ENCODE measurements around the gene CPNE5. TPM values are rescaled to one million over a fixed set of nuclear protein-coding genes. Genes with fewer than 3 reads are reported as not detected.

CPNE5 gene
- total and polyA plus RNA-seq, 8 donors = 1.2 to 15.9 (median 2.4) TPM; not detected in 1

DNA sequence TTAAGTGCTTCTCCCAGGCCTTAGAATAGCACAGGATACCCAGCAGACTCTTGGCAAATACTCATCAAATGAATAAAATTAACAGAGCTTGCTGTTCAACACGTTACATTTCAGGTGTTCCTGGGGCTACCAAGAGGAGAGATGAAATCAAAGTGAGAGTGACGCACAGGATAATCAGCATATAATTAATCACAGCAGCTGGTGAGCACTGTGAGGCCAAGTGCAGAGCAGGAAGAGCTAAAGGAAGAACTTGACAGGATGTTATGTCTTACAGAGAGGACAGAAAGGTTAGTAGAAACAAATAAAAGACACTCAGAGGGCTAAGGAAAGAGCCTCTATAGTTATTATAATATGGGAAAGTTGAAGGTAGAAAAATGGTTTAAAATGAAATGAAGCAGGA lies 26.6 kb upstream of the CPNE5 start:
- TF ChIP-seq, protein P1, sequence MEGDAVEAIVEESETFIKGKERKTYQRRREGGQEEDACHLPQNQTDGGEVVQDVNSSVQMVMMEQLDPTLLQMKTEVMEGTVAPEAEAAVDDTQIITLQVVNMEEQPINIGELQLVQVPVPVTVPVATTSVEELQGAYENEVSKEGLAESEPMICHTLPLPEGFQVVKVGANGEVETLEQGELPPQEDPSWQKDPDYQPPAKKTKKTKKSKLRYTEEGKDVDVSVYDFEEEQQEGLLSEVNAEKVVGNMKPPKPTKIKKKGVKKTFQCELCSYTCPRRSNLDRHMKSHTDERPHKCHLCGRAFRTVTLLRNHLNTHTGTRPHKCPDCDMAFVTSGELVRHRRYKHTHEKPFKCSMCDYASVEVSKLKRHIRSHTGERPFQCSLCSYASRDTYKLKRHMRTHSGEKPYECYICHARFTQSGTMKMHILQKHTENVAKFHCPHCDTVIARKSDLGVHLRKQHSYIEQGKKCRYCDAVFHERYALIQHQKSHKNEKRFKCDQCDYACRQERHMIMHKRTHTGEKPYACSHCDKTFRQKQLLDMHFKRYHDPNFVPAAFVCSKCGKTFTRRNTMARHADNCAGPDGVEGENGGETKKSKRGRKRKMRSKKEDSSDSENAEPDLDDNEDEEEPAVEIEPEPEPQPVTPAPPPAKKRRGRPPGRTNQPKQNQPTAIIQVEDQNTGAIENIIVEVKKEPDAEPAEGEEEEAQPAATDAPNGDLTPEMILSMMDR (IDR thresholded peaks at IDR 0.05) = no peak
- TF ChIP-seq POLR2AphosphoS5 (IDR thresholded peaks at IDR 0.05) (no peak), EP300 (IDR thresholded peaks at IDR 0.05) (no peak), POLR2A (IDR thresholded peaks at IDR 0.05) (no peak)
- Histone ChIP-seq H3K27ac (no peak overlapping the region), H3K36me3 (peaks cover 0 to 68% (median 56%) of the 10 kb centered on the region in 4 donors), H3K9me3 (no peaks in the 10 kb centered on the region), H3K4me1 (peaks cover 0 to 7% (median 0%) of the 10 kb centered on the region in 4 donors), H3K4me3 (no peak overlapping the region), H3K27me3 (no peaks in the 10 kb centered on the region)
- DNase-seq = no peak
- 69 to 83% (median 79%) methylated on average over 2 of the region's 2 CpGs for WGBS, 5 donors
- intact Hi-C loops (cut with DNase I; ENCODE audit: low total_unique reads) = no loop called here

DNA sequence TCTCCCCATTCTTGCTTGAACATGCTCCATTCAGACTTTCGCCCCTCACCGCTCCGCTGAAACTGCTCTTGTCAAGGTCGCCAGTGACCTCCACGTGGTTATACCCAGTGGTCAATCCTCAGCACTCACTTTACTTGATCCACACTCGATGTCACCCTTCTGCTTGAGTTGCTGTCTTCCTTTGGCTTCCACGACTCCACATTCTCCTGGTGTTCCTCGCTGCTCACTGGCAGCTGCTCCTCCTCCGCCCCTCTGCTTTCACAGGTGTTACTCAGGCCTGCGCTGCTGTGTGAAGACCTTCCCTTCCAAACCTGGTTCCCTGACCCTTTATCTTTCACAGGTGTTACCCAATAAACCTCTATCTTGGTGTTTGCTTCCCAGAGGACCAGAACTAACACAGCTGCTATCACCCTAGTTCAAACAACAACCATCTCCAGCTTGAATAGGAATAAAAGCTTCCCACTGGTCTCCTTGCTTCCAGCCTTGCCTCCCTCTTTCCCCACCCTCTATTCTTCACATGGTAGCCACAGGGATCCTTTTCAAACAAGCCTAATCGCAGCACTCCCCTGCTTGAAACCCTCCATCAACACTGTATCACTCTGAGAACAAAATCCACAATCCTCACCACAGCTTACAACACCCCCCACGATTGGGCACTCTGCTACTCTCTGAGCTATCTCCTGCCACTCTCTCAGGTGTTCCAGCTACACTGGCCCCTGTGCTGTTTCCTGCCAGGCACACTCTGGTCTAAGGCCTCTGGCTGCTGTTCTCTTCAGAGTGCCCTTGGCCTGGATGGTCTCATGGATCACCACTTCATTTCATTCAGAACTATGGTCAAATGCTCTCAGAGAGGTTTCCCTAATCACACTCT lies 24.7 kb upstream of the CPNE5 start:
- WGBS, 5 donors = 81 to 87% (median 83%) methylated on average over 12 of the region's 12 CpGs
- peaks cover 0 to 9% (median 1%) of the 10 kb centered on the region in 4 donors for H3K4me1 ChIP-seq
- H3K9me3 ChIP-seq = no peaks in the 10 kb centered on the region
- TF ChIP-seq POLR2AphosphoS5 (IDR thresholded peaks at IDR 0.05) (no peak), EP300 (IDR thresholded peaks at IDR 0.05) (no peak), POLR2A (IDR thresholded peaks at IDR 0.05) (no peak)
- TF ChIP-seq, protein P1 (IDR thresholded peaks at IDR 0.05) = no peak
- DNase-seq = no peak
- intact Hi-C loops (cut with DNase I; ENCODE audit: low total_unique reads) = no loop called here
- no peak overlapping the region for H3K27ac ChIP-seq
- H3K36me3 ChIP-seq = peaks cover 0 to 50% (median 41%) of the 10 kb centered on the region in 4 donors
- H3K27me3 ChIP-seq = no peaks in the 10 kb centered on the region
- H3K4me3 ChIP-seq = no peak overlapping the region

DNA sequence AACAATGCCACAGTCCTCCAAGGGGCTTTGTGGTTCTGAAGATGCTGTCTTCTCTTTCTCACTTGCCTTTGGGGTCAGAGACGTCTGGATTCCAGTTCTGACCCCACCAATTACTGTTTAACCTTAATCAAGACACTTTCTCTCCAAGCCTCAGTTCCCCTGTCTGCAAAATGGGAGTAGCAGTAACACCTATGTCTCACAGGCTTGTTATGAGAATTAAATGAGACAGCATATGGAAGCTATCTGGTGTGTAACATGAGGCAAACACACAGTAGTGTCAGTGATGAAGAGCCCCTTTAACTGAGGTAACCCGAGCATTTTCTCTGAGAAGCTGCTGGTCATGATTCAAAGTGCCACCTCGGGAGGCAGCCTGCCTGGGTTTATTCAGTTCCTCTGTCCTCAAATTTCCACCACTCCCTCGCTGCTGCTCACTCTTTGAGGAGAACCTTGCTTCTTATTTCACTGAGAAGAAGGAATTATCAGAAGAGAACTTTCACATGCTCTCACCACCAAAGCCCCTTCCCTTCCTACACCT lies 23.7 kb upstream of the CPNE5 start:
- TF ChIP-seq, protein P1 (IDR thresholded peaks at IDR 0.05) = no peak
- TF ChIP-seq POLR2AphosphoS5 (IDR thresholded peaks at IDR 0.05) = no peak
- TF ChIP-seq POLR2A (IDR thresholded peaks at IDR 0.05) = no peak
- Histone ChIP-seq H3K36me3 (peaks cover 0 to 51% (median 34%) of the 10 kb centered on the region in 4 donors), H3K4me3 (no peak overlapping the region), H3K27ac (no peak overlapping the region), H3K9me3 (no peaks in the 10 kb centered on the region), H3K4me1 (peaks cover 0 to 12% (median 5%) of the 10 kb centered on the region in 4 donors), H3K27me3 (no peaks in the 10 kb centered on the region)
- WGBS, 5 donors = 81 to 93% (median 86%) methylated on average over 4 of the region's 4 CpGs
- no peak for DNase-seq
- intact Hi-C loops (cut with DNase I; ENCODE audit: low total_unique reads) = no loop called here

DNA sequence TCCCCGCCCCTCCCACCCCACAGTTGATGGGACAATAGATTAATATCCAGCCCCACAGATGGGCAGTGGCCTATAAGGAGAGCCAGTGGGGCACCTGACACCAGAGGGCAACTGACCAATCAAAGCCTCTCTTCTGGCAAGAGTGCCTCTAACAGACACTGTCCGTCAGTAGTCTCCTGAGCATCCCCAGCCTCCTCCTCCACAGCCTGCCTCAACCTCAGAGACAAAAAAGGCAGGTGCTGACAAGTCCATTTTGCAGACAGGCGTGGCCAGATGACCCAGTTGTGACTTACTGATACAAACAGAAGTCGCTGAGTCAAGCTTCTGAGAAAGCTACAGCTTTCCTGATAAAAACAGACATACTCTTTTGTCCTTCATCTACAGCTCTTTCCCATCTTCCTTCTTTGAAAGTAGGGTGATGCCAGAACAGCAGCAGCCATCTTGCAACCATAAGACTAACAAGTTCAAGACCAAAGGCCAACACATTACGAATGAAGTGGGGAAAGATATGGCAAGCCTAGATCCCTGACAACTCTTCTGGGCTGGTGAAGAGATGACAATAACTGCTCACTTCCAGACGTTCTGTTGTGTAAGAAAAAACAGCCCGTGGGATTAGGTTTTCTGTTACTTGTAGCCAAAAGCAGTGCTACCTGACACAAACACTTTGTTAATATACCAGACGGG lies 23.1 kb upstream of the CPNE5 start:
- TF ChIP-seq, protein P1 (IDR thresholded peaks at IDR 0.05) = no peak
- TF ChIP-seq POLR2AphosphoS5 (IDR thresholded peaks at IDR 0.05) (no peak), EP300 (IDR thresholded peaks at IDR 0.05) (no peak), POLR2A (IDR thresholded peaks at IDR 0.05) (no peak)
- no peak overlapping the region for H3K4me3 ChIP-seq
- H3K9me3 ChIP-seq = no peaks in the 10 kb centered on the region
- no peak overlapping the region for H3K27ac ChIP-seq
- peak in 1 of 2 donors; percentile 6 for DNase-seq
- no peaks in the 10 kb centered on the region for H3K27me3 ChIP-seq
- WGBS, 5 donors = 83 to 90% (median 88%) methylated on average over 8 of the region's 8 CpGs
- intact Hi-C loops (cut with DNase I; ENCODE audit: low total_unique reads) = no loop called here
- peaks cover 0 to 52% (median 31%) of the 10 kb centered on the region in 4 donors for H3K36me3 ChIP-seq
- H3K4me1 ChIP-seq = peaks cover 0 to 12% (median 2%) of the 10 kb centered on the region in 4 donors

Data from stomach (tissue), 9 donors.